RWPE2 (cell line): ENCODE measurements around the gene SAG.

Source experiments
- ATAC-seq: fragments of 200-7000 bp; cut with Tn5 transposase; 3 replicates; pipeline ENCODE4 v1.9.1; 2021; ENCODE audit warnings: low read depth
- DNase-seq: peaks from one replicate; pipeline ENCODE4 v3.0.0-alpha.2; 2020; ENCODE audit warnings: low spot score
- H3K27ac ChIP-seq: fragments of 450-650 bp; 2 replicates; pipeline ENCODE4 v1.5.1; 2017; ENCODE audit warnings: mild to moderate bottlenecking; ENCODE audit not compliant: poor library complexity, severe bottlenecking
- H3K27me3 ChIP-seq: fragments of 250-450 bp; sonication (Bioruptor Pico); 2 replicates; pipeline ENCODE4 v1.5.1; 2021; ENCODE audit warnings: mild to moderate bottlenecking, moderate library complexity; ENCODE audit not compliant: insufficient read depth, poor library complexity, severe bottlenecking
- H3K36me3 ChIP-seq: fragments of 250-450 bp; sonication (Bioruptor Pico); 2 replicates; pipeline ENCODE4 v1.5.1; 2020; ENCODE audit warnings: low read depth, mild to moderate bottlenecking, moderate library complexity
- H3K4me1 ChIP-seq: fragments of 250-450 bp; sonication (Bioruptor Pico); 2 replicates; pipeline ENCODE4 v1.5.1; 2021; ENCODE audit warnings: mild to moderate bottlenecking, moderate library complexity; ENCODE audit not compliant: insufficient read depth, poor library complexity, severe bottlenecking
- H3K4me3 ChIP-seq: fragments of 250-450 bp; sonication (Bioruptor Pico); 2 replicates; pipeline ENCODE4 v1.5.1; 2021; ENCODE audit warnings: mild to moderate bottlenecking, moderate library complexity; ENCODE audit not compliant: severe bottlenecking
- H3K9me3 ChIP-seq: fragments of 250-450 bp; sonication (Bioruptor Pico); 2 replicates; pipeline ENCODE4 v1.5.1; 2021; ENCODE audit warnings: mild to moderate bottlenecking, moderate library complexity; ENCODE audit not compliant: severe bottlenecking
- CTCF ChIP-seq: fragments of 450-650 bp; IDR thresholded peaks from one replicate; pipeline ENCODE4 v1.5.1; 2017; ENCODE audit warnings: mild to moderate bottlenecking, moderate library complexity; ENCODE audit not compliant: poor library complexity, severe bottlenecking

The SAG gene

GRCh38 chr2:233266481-233266880, 41.1 kb upstream of the SAG start:
- DNase-seq (no peak), ATAC-seq (no peak)
- Histone ChIP-seq H3K27me3 (no peaks in the 10 kb centered on the region), H3K27ac (no peak overlapping the region), H3K4me3 (no peak overlapping the region), H3K36me3 (peaks cover 100% of the 10 kb centered on the region), H3K9me3 (no peaks in the 10 kb centered on the region), H3K4me1 (no peaks in the 10 kb centered on the region)
- no peak for TF ChIP-seq CTCF

GRCh38 chr2:233267516-233268245, 39.9 kb upstream of the SAG start:
- TF ChIP-seq CTCF = no peak
- H3K27ac ChIP-seq = no peak overlapping the region
- no peak; the same call in 2 of the 3 replicates for ATAC-seq
- no peaks in the 10 kb centered on the region for H3K27me3 ChIP-seq
- no peaks in the 10 kb centered on the region for H3K4me1 ChIP-seq
- no peaks in the 10 kb centered on the region for H3K9me3 ChIP-seq
- DNase-seq = no peak
- H3K36me3 ChIP-seq = peaks cover 100% of the 10 kb centered on the region
- H3K4me3 ChIP-seq = no peak overlapping the region

GRCh38 chr2:233270366-233270765, 37.2 kb upstream of the SAG start:
- H3K27ac ChIP-seq = no peak overlapping the region
- H3K27me3 ChIP-seq = no peaks in the 10 kb centered on the region
- peaks cover 100% of the 10 kb centered on the region for H3K36me3 ChIP-seq
- H3K4me1 ChIP-seq = no peaks in the 10 kb centered on the region
- DNase-seq = no peak
- H3K4me3 ChIP-seq = no peak overlapping the region
- TF ChIP-seq CTCF = no peak
- H3K9me3 ChIP-seq = no peaks in the 10 kb centered on the region
- ATAC-seq = no peak

- no peaks in the 10 kb centered on the region for H3K9me3 ChIP-seq
- no peaks in the 10 kb centered on the region for H3K4me1 ChIP-seq
- TF ChIP-seq CTCF = no peak
- no peak overlapping the region for H3K4me3 ChIP-seq
- no peak for ATAC-seq
- no peak for DNase-seq
- H3K27me3 ChIP-seq = no peaks in the 10 kb centered on the region
- peaks cover 100% of the 10 kb centered on the region for H3K36me3 ChIP-seq
- H3K27ac ChIP-seq = no peak overlapping the region
Measured at GRCh38 chr2:233270951-233271350, 36.7 kb upstream of the SAG start.

GRCh38 chr2:233271693-233272092, 35.9 kb upstream of the SAG start:
- no peak for TF ChIP-seq CTCF
- no peaks in the 10 kb centered on the region for H3K4me1 ChIP-seq
- no peak for ATAC-seq
- no peak overlapping the region for H3K27ac ChIP-seq
- H3K9me3 ChIP-seq = no peaks in the 10 kb centered on the region
- no peaks in the 10 kb centered on the region for H3K27me3 ChIP-seq
- peaks cover 100% of the 10 kb centered on the region for H3K36me3 ChIP-seq
- no peak overlapping the region for H3K4me3 ChIP-seq
- no peak for DNase-seq
